DOHH2 (cell line): ENCODE results near the gene LANCL2.

ENCODE experiments used
- CTCF ChIP-seq: fragments of 200-600 bp; sonication (generic); IDR thresholded peaks from one replicate; pipeline ENCODE4 v1.5.1; 2014; ENCODE audit warnings: antibody characterized with exemption, mild to moderate bottlenecking, low read depth, low read length; ENCODE audit not compliant: poor library complexity, severe bottlenecking
- EZH2phosphoT487 ChIP-seq: fragments of 200-600 bp; sonication (generic); IDR thresholded peaks from 2 replicates; pipeline ENCODE4 v1.6.1; 2017; ENCODE audit warnings: borderline replicate concordance, mild to moderate bottlenecking, antibody characterized with exemption, low read length, moderate library complexity, mixed read lengths

- TF ChIP-seq CTCF (no peak), EZH2phosphoT487 (no peak)
Measured at GRCh38 chr7:55382251-55382650, 17.1 kb downstream of the LANCL2 start.
